HG02885 (cell line): ENCODE measurements around the gene GZMM.

Experiments
- ATAC-seq: cut with Tn5 transposase; IDR thresholded peaks from one replicate; pipeline ENCODE4 v1.9.1; 2021; ENCODE audit warnings: mild to moderate bottlenecking; ENCODE audit not compliant: unreplicated experiment, poor library complexity

Gene GZMM

GRCh38 chr19:511101-511851 lies 32.6 kb upstream of the GZMM start:
- ATAC-seq, result no peak

DNA sequence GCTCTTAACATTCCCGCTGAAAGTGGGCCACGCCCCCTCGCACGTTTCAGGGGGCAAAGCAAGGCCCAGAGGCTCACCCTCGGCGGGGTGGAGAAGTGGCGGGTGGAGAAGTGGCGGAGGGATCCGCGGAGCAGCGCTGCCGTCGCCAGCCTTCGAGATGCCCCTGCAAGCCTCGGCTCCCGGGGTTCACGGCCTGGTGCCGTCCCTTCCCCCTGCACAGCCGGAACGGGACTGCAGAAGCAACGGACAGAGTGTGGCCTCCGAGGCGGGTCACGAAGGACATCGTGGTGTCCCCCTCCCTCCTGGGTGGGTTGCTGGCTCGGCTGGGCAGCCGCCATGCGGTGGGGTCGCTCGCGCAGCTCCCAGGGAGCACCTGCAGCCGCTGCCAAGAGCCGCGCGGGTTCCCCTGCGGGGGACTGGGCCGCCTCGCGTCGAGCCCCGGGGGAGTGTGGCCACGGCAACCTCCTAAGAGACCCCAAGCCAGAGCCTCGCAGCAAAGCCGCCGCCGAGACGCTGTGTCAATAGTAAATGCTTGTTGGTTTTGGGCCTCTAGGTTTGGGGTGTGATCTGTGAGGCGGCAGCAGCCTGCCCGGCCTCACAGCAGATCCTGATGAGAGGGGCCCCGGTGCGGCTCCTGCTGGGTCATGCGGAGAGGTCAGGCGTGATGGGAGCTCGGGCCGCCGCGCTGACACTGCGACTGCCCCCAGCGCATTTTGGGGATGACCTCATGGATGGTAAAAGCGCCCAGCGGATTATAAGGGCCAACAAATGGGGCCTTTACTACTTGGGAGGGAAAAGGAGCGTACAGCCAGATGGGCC lies 31.1 kb upstream of the GZMM start:
- ATAC-seq, result no peak

GRCh38 chr19:513368-514165 lies 30.3 kb upstream of the GZMM start:
- no peak for ATAC-seq

DNA sequence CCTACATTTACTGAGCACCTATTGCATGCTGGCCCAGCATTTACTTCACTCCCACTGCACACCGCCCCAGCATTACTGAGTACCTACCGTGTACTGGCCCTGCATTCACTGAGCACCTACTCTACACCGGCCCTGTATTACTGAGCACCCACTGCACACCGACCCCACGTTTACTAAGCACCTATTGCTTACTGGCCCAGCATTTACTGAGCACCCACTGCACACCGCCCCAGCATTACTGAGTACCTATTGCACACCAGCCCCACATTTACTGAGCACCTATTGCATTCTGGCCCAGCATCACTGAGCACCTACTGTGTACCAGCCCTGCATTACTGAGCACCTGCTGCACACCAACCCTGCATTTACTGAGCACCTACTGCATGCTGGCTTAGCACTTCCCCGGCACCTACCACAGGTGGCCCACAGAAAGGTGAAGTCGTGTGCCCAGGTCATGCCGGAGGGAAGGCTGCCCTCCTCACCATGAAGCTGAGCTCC lies 29.6 kb upstream of the GZMM start:
- no peak for ATAC-seq

DNA sequence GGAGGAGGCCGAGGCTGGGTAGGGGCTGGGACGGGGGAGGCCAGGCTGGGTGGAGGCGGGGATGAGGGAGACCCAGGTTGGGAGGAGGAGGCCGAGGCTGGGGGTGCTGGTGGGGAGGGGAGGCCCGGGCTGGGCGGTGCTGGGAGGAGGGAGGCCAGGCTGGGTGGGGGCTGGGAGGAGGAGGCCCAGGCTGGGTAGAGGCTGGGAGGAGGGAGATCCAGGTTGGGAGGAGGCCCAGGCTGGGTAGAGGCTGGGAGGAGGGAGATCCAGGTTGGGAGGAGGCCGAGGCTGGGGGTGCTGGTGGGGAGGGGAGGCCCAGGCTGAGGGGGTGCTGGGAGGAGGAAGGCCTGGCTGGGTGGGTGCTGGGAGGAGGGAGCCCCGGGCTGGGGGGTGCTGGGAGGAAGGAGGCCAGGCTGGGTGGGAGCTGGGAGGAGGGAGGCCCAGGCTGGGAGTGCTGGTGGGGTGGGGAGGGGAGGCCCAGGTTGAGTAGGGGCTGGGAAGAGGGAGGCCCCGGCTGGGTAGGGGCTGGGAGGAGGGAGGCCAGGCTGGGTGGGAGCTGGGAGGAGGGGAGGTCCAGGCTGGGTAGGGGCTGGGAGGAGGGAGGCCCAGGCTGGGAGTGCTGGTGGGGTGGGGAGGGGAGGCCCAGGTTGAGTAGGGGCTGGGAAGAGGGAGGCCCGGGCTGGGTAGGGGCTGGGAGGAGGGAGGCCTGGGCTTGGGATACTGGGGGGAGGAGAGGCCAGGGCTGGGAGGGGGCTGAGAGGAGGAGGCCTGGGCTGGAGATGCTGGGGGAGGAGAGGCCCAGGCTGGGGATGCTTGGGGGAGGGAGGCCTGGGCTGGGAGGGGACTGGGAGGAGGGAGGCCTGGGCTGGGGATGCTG lies 25.9 kb upstream of the GZMM start:
- no peak for ATAC-seq

GRCh38 chr19:518598-519231 lies 25.1 kb upstream of the GZMM start:
- ATAC-seq, result no peak

DNA sequence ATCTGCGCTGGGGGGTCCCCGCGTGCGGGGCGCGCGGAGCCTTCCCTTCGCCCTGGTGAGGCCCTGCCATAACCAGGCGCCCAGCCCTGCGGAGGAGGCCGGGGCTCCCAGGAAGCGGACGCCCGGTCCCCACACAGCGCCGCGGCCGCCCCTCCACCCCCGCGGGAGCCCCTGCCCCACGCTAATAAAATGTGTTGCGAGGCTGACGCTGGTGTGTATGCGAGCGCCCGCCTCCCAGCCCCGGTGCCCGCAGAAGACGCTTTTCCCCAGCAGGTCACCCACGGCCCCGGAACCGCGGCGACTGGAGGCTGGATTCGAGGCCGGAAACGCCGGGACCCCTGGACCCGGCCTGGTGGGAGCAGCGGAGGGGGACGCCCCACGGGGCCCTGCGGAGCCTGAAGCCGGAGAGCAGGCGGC lies 24.4 kb upstream of the GZMM start:
- no peak for ATAC-seq

DNA sequence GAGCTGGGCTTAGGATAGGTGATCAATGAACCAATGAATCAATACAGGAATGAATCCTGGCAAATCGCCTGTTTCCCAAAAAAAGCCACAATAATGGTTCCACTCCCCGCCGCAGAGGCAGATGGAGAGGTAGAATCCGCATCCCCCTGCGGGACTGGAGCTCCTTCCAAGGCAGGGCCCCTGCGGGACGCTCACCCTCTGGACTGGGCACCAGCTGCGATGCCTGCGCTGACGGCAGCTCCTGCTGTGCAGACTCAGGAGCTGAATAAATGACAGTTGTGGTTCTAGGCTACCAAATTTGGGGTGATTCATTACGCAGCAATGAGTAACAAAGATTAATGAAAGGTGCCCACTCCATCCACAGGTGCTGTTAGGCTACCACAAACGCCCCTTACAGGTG lies 21.1 kb upstream of the GZMM start:
- ATAC-seq, result no peak

GRCh38 chr19:524062-524674 lies 19.7 kb upstream of the GZMM start:
- ATAC-seq, result no peak

DNA sequence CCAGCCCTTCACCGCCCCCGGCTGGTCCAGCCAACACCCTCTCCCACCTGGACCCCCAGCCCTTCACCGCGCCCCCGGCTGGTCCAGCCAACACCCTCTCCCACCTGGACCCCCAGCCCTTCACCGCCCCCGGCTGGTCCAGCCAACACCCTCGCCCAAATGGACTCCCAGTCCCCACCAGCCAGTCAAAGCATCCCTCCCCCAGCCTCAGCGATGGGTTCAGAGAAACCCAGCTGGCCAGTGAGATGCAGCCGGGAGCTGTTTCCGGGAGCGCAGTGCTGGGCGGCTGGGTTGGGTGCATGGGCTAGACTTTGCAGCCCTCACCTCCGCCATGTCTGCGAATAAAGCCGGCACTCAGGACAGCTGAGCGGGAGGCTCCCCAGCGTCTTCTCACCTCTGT lies 18.8 kb upstream of the GZMM start:
- ATAC-seq, result no peak

- ATAC-seq, result no peak
These were observed 17.9 kb upstream of the GZMM start for GRCh38 chr19:525857-526419.

DNA sequence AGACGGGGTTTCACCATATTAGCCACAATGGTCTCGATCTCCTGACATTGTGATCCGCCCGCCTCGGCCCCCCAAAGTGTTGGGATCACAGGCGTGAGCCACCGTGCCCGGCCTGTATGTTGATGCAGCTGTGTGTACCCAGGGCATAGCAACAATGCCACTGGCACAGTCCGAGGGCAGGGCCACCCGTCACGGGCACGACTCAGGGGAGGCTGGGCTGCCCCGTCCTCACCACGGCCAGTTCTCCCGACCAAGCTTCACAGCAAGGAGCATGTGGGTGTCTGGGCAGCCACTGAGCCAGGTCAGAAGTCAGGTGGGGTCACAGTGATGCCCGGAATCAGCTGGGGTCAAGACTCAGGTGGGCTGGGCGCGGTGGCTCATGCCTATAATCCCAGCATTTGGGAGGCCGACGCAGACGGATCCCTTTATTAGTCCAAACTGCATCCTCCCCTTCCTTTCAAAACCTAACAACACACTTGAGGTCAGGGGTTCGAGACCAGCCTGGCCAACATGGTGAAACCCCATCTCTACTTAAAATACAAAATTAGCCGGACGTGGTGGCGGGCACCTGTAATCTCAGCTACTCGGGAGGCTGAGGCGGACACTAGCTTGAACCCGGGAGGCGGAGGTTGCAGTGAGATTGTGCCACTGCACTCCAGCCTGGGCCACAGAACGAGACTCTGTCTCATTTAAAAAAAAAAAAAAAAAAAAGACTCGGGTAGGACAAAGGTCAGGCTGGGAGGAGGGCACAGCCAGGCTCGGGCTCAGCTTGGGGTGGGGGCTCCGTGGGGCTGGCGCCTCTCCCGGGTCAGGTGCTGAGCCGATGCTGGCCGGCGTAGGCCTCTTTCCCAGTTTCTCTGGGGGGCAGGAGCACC lies 13.5 kb upstream of the GZMM start:
- no peak for ATAC-seq

- peak; percentile 76 for ATAC-seq
These were observed 12.7 kb upstream of the GZMM start for GRCh38 chr19:531009-531752.

DNA sequence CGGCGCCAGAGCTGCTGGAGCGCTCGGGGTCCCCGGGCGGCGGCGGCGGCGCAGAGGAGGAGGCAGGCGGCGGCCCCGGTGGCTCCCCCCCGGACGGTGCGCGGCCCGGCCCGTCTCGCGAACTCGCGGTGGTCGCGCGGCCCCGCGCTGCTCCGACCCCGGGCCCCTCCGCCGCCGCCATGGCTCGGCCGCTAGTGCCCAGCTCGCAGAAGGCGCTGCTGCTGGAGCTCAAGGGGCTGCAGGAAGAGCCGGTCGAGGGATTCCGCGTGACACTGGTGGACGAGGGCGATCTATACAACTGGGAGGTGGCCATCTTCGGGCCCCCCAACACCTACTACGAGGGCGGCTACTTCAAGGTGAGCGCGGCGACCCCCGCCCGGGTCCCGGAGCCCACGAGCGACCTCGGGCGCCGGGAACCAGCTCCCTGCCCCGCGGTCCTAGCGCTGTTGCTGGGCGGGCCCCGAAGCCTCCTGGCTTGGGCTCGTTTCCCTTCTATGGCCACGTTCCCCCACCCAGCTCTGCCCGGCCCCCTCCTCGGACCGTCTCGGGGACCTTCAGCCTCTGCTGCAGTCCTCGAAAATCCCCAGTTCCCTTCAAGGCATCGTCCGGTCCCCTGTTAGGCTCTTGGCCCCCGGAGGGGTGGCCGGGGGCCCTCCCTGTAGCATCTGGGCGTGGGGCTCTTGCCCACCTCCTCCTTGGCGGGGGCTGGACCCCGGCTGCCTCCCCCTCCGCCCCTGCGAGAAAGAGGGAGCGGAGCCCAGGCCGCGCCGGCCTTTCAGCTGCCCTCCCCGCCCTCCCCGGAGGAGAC lies 11.9 kb upstream of the GZMM start, which contains the start of gene CDC34:
CDC34 (plus strand) TSS at position 8 of the 808 bp plus-strand sequence; CDS start at position 180, 172 bp downstream.
- ATAC-seq, result peak; percentile 10

- ATAC-seq, result no peak
These were observed 11.1 kb upstream of the GZMM start for GRCh38 chr19:532561-533363.
